Fibroblast of pulmonary artery (primary cell): ENCODE results near the gene LGALS12.

ENCODE experiments used
- DNase-seq: peaks from one replicate; pipeline ENCODE4 v3.0.0-alpha.2; 2010; ENCODE audit warnings: low read depth
- H3K4me3 ChIP-seq: replicated peaks from 2 replicates; pipeline ENCODE4 v1.5.1; 2011; ENCODE audit warnings: low read depth, mild to moderate bottlenecking, control low read depth, low read length, moderate library complexity
- CTCF ChIP-seq: IDR thresholded peaks from 2 replicates; pipeline ENCODE4 v1.5.1; 2011; ENCODE audit warnings: mild to moderate bottlenecking, control low read depth, low read length, inconsistent platforms; ENCODE audit errors: missing control alignments

Gene LGALS12

GRCh38 chr11:63510360-63511047 is 4.6 kb downstream of the LGALS12 start:
- peak; percentile 53 for DNase-seq
- no peak overlapping the region for H3K4me3 ChIP-seq
- TF ChIP-seq CTCF = no peak

- DNase-seq = no peak
- TF ChIP-seq CTCF = no peak
Measured at GRCh38 chr11:63511048-63511748, 5.3 kb downstream of the LGALS12 start.

GRCh38 chr11:63512816-63513215 is 6.9 kb downstream of the LGALS12 start:
- DNase-seq = no peak
- no peak overlapping the region for H3K4me3 ChIP-seq
- no peak for TF ChIP-seq CTCF

More at GRCh38 chr11:63511048-63511748, 5.3 kb downstream of the LGALS12 start:
- H3K4me3 ChIP-seq = no peak overlapping the region

- TF ChIP-seq CTCF = no peak
- no peak overlapping the region for H3K4me3 ChIP-seq
- no peak for DNase-seq
Measured at GRCh38 chr11:63516109-63516508, 10.2 kb downstream of the LGALS12 start.

GRCh38 chr11:63517156-63517555 is 11.3 kb downstream of the LGALS12 start:
- DNase-seq = no peak
- H3K4me3 ChIP-seq = no peak overlapping the region
- TF ChIP-seq CTCF = no peak

GRCh38 chr11:63518548-63518947 is 12.7 kb downstream of the LGALS12 start:
- no peak for TF ChIP-seq CTCF
- no peak overlapping the region for H3K4me3 ChIP-seq
- peak; percentile 32 for DNase-seq
